AG08396 (cell line): ENCODE data around the gene HPCAL1.
A peak's percentile ranks its signal among the peaks of the same experiment; 100 is the strongest.
"Not testable (repeated sequence)": the region's sequence is repeated elsewhere in the genome, so short reads cannot be mapped to it uniquely, and the experiment has no call there.

Experiments
- DNase-seq: peaks from one replicate; pipeline ENCODE4 v3.0.0; 2012; ENCODE audit warnings: low spot score, mixed read lengths

HPCAL1 gene

GRCh38 chr2:10302479-10303180 is at the start of gene HPCAL1:
TSS of gene HPCAL1 (plus strand) at chr2:10302904. CDS start at chr2:10419758, 116,854 bp downstream.
- DNase-seq: peak; percentile 97

DNA sequence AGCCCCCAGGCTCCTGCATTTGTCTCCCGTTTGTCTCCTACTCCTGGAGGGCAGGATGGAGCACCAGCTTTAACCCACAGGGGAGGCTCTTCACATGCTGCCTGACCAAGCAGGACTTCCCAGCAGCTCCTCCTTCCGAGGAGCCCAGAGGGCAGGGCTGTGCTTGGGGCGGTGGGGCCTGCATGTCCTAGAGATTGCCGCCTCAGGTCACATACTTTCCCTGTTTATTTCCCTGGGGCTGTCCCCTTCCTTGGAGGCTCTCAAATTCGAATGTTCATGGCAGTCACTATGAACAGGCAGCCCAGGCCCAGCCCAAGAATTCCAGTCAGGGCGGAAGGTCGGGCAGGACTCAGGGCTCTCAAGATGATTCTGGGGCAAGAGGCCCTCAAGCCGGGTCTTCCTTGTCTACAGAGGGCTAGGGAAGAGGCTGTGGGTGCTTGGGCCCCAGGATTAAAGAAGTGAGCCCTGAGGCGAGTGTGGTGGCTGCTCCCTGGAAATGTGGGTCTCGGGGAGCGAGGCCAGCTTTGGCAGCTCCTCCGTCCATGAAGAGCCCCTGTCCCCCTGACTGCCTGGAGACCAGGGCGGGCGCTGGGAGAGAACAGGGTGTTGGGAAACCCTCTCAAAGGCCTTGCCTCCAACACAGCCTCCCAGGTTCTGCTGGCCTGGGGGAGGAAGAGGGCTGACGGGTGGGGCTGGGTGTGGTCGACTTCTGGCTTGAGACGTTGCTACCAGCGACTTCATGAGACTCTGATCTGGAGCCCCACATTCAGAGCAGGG is 48.9 kb upstream of the HPCAL1 start:
- no peak for DNase-seq

- DNase-seq: no peak
Measured at GRCh38 chr2:10254373-10255188, 48.1 kb upstream of the HPCAL1 start.

- no peak for DNase-seq
Measured at GRCh38 chr2:10255189-10256030, 47.3 kb upstream of the HPCAL1 start.

DNA sequence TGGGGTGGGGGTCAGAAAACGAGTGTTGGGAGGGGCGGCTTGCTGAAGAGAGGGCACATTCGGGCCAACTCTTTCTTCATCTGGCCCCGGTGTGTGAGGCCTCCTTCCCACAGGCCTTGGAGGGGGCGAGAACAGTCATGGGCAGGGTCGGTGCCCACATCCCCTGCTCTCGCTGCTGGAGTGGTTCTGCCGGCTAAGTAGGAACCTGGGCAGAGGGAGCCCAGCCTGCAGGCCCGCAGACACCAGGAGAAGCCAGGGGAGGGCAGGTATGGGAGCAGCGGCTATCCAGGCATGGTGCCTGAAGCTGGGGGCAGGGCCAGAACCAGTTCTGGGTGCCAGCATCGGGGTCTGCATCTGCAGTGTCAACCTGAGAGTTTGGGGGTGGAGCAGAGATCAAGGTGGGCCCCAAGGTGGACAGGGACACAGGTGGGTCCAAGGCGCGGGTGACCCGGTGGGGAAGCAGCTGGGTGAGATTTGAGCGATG is 46.6 kb upstream of the HPCAL1 start:
- no peak for DNase-seq

DNA sequence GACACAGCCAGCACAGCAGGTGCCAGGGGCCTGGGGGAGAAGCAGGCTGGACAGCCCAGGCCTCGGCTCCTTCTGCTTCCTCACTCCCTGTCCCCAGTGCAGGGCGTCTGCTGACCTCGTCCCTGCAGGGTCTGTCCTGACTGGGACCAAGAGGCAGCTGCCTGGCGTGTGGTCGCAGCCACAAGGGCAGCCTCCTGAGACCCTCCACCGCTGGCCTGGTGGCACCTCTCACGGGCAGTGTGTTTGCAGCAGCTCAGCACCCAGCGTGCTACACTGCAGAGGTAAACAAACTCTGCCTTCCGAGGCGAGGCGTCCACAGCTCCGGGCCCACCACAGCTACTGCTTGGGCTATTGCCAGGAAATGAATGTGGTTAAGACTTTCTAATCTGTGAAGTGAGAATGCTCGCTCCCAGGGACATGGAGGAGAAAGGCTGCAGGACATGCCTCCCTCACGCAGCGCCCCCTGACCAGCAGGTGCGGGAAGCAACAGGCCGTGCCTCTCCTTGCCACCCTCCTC is 46.1 kb upstream of the HPCAL1 start:
- DNase-seq: no peak

GRCh38 chr2:10257036-10257435 is 45.7 kb upstream of the HPCAL1 start:
- no peak for DNase-seq

GRCh38 chr2:10257500-10258147 is 45.1 kb upstream of the HPCAL1 start:
- DNase-seq: no peak

GRCh38 chr2:10258326-10258725 is 44.4 kb upstream of the HPCAL1 start:
- no peak for DNase-seq

DNA sequence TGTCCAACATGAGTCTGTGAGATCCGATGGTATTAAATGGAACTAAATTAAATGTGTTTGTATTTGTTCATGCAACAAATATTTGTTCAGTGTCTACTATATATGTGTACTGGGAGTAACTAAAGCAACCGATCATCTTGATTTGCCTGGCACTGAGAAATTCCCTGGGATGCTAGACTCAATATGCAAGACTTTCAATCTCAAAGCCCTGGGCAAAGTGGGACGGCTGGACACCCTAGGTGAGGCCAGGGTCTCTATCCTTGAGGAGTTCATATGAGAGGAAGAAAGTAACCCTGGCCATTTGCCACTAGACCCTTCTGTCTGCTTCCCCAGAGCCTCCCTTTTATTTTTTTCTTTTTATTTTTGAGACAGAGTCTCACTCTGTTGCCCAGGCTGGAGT is 44.0 kb upstream of the HPCAL1 start:
- DNase-seq: no peak

GRCh38 chr2:10260130-10260529 is 42.6 kb upstream of the HPCAL1 start:
- no peak for DNase-seq

DNA sequence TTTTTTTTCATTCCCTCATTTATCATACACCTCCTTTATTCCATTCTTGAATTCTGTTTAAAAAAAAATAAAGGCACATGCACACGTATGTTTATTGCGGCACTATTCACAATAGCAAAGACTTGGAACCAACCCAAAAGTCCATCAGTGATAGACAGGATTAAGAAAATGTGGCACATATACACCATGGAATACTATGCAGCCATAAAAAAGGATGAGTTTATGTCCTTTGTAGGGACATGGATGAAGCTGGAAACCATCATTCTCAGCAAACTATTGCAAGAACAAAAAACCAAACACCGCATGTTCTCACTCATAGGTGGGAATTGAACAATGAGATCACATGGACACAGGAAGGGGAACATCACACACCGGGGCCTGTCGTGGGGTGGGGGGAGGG is 39.2 kb upstream of the HPCAL1 start:
- DNase-seq: not testable (repeated sequence)

- DNase-seq: no peak
Measured at GRCh38 chr2:10264506-10265328, 38.0 kb upstream of the HPCAL1 start.

GRCh38 chr2:10265329-10266132 is 37.2 kb upstream of the HPCAL1 start:
- no peak for DNase-seq

GRCh38 chr2:10266133-10266620 is 36.5 kb upstream of the HPCAL1 start:
- DNase-seq: no peak

GRCh38 chr2:10267036-10267435 is 35.7 kb upstream of the HPCAL1 start:
- no peak for DNase-seq

- DNase-seq: no peak
Measured at GRCh38 chr2:10267551-10268465, 34.9 kb upstream of the HPCAL1 start.

DNA sequence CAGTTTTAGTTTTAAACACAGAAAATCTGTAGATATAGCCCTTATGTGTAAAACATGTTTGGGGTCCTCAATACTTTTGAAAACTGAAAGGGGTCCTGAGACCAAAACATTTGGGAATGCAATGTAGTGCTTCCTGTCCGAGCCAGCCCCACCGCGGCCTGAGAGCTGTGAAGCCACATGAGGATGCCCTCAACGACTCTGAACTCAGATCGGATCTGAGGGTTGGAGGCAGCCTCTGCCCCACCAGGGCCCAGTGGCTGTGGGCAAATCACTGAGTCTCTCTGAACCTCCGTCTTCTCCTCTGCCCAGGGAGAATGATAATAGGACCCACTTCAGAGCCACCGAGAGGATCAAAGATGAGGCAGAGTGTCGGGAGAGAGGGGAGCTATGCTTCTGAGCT is 33.4 kb upstream of the HPCAL1 start:
- no peak for DNase-seq
